ENCODE measurements around the gene PLEKHM3. TPM values are rescaled to one million over a fixed set of nuclear protein-coding genes. Genes with fewer than 3 reads are reported as not detected.

PLEKHM3 gene
- total and polyA plus RNA-seq, 4 donors, result 3.0 to 18.3 (median 5.5) TPM

DNA sequence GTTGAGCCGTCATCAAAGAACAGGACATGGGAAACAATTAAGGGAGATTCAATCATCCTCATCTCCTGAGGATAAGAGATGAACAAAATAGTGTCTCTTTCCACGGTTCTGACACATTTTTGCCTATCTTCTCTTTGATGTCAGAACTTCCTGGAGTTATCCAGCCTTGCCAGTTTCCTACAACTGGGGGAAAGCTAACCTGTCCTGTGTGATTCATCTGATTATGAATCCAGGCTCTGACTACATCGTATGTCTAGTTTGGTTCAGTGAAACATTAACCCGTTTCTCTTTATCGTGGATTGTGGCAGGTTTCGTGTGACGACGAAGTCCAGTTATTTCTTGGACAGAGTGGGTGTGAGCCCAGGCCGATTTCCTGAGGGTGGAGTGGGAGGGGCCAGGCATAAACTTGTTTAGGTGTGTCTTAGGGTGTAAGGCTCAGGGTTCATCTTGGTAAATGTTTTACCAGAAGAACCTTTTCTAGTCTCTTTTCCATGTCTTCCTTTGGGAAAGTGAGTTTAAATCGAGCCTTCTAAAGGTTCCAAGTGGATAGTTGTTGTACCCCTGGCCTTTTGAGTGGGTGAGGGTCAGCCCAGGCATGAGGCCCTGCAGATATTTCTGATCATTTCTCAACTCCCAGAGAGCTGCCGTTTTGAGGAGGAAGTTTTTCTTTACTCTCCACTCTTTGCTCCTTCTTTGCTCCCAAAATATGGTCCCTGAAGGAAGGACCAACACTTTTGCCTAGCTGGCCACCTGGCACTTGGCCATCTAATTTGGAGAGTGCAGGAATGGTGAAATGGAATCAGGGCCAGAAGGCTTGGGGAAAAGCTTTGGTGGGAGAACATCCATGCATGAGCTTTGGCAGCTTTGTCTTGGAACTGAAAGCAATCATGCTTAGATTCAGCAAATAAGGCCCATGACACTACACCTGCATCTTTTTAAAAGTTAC lies 205.2 kb downstream of the PLEKHM3 start (continued):
- TF ChIP-seq, protein P1, sequence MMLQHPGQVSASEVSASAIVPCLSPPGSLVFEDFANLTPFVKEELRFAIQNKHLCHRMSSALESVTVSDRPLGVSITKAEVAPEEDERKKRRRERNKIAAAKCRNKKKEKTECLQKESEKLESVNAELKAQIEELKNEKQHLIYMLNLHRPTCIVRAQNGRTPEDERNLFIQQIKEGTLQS (IDR thresholded peaks at IDR 0.05), result peak; percentile 14
- TF ChIP-seq FOXA2 (IDR thresholded peaks at IDR 0.05) (peak; percentile 14), REST (IDR thresholded peaks at IDR 0.05) (peak; percentile 66)

GRCh38 chr2:207819021-207819797 lies 206.1 kb downstream of the PLEKHM3 start:
- DNase-seq (ENCODE audit: low spot score), result no peak
- Histone ChIP-seq H3K4me1 (ENCODE audit: control insufficient read depth in 4 of 4, insufficient read depth in 4 of 4, low read length in 3 of 4) (peaks cover 10 to 33% (median 23%) of the 10 kb centered on the region in 4 donors), H3K4me3 (ENCODE audit: low read depth in 1 of 3, low read length in 3 of 3) (peak overlapping the region in 1 of 3 donors; percentile 38), H3K36me3 (ENCODE audit: control insufficient read depth in 4 of 4, insufficient read depth in 3 of 4, low read depth in 1 of 4, low read length in 3 of 4) (no peaks in the 10 kb centered on the region), H3K9ac (ENCODE audit: low read depth in 1 of 2, low read length in 2 of 2) (peak overlapping the region; percentile 42 to 55), H3K9me3 (ENCODE audit: control insufficient read depth in 4 of 4, low read length in 3 of 4) (no peaks in the 10 kb centered on the region), H3K27me3 (ENCODE audit: control insufficient read depth in 4 of 4, insufficient read depth in 4 of 4, low read length in 3 of 4) (no peaks in the 10 kb centered on the region), H3K27ac (ENCODE audit: low read depth in 1 of 2, low read length in 2 of 2) (peak overlapping the region; percentile 85 to 90)
- WGBS, result 25% methylated on average over 10 of the region's 10 CpGs
- TF ChIP-seq EGR1 (IDR thresholded peaks at IDR 0.05; ENCODE audit: low read depth in 2 of 2) (no peak), RAD21 (IDR thresholded peaks at IDR 0.05) (peak in 1 of 2 donors; percentile 13), HNF4A (conservative IDR thresholded peaks at IDR 0.05) (peak in 1 of 2 donors; percentile 55), FOXA2 (IDR thresholded peaks at IDR 0.05) (no peak), JUND (IDR thresholded peaks at IDR 0.05) (no peak)
- TF ChIP-seq, protein P2, sequence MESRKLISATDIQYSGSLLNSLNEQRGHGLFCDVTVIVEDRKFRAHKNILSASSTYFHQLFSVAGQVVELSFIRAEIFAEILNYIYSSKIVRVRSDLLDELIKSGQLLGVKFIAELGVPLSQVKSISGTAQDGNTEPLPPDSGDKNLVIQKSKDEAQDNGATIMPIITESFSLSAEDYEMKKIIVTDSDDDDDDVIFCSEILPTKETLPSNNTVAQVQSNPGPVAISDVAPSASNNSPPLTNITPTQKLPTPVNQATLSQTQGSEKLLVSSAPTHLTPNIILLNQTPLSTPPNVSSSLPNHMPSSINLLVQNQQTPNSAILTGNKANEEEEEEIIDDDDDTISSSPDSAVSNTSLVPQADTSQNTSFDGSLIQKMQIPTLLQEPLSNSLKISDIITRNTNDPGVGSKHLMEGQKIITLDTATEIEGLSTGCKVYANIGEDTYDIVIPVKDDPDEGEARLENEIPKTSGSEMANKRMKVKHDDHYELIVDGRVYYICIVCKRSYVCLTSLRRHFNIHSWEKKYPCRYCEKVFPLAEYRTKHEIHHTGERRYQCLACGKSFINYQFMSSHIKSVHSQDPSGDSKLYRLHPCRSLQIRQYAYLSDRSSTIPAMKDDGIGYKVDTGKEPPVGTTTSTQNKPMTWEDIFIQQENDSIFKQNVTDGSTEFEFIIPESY (IDR thresholded peaks at IDR 0.05), result no peak

- no peak for DNase-seq (ENCODE audit: low spot score)
- H3K27me3 ChIP-seq (ENCODE audit: control insufficient read depth in 4 of 4, insufficient read depth in 4 of 4, low read length in 3 of 4), result no peaks in the 10 kb centered on the region
- no peak overlapping the region for H3K4me3 ChIP-seq (ENCODE audit: low read depth in 1 of 3, low read length in 3 of 3)
- H3K4me1 ChIP-seq (ENCODE audit: control insufficient read depth in 4 of 4, insufficient read depth in 4 of 4, low read length in 3 of 4), result peaks cover 10 to 35% (median 23%) of the 10 kb centered on the region in 4 donors
- no peak overlapping the region for H3K27ac ChIP-seq (ENCODE audit: low read depth in 1 of 2, low read length in 2 of 2)
- no peak overlapping the region for H3K9ac ChIP-seq (ENCODE audit: low read depth in 1 of 2, low read length in 2 of 2)
- 86% methylated on average over 5 of the region's 5 CpGs for WGBS
- no peaks in the 10 kb centered on the region for H3K36me3 ChIP-seq (ENCODE audit: control insufficient read depth in 4 of 4, insufficient read depth in 3 of 4, low read depth in 1 of 4, low read length in 3 of 4)
- H3K9me3 ChIP-seq (ENCODE audit: control insufficient read depth in 4 of 4, low read length in 3 of 4), result no peaks in the 10 kb centered on the region
- no peak for TF ChIP-seq FOXA2 (IDR thresholded peaks at IDR 0.05)
- TF ChIP-seq CTCF (IDR thresholded peaks at IDR 0.05; ENCODE audit: low read depth, low read length, missing input control), result no peak
- no peak for TF ChIP-seq NR2F2 (IDR thresholded peaks at IDR 0.05)
- TF ChIP-seq MAX (IDR thresholded peaks at IDR 0.05), result no peak
- TF ChIP-seq SP1 (IDR thresholded peaks at IDR 0.05), result no peak
- TF ChIP-seq, protein P2 (IDR thresholded peaks at IDR 0.05), result no peak
- TF ChIP-seq HNF4A (conservative IDR thresholded peaks at IDR 0.05), result no peak
- no peak for TF ChIP-seq TAF1 (conservative IDR thresholded peaks at IDR 0.05)
- no peak for TF ChIP-seq HNF4G (IDR thresholded peaks at IDR 0.05)
- no peak for TF ChIP-seq YY1 (IDR thresholded peaks at IDR 0.05)
- TF ChIP-seq GABPA (IDR thresholded peaks at IDR 0.05 in 1 of 2, conservative IDR thresholded peaks at IDR 0.05 in 1 of 2), result no peak
- TF ChIP-seq RXRA (IDR thresholded peaks at IDR 0.05), result no peak
- TF ChIP-seq, protein P1 (IDR thresholded peaks at IDR 0.05), result no peak
Observed at GRCh38 chr2:207816546-207816945, 208.8 kb downstream of the PLEKHM3 start.

Measured in liver (tissue), 9 donors.